T-helper 2 cell treated with Interferon-gamma antibody and Interleukin-4, amounts not matched to agents 100 ng/mL and 5 ng/mL, for 36 hours (primary cell): ENCODE measurements around the gene ARHGAP10. TPM values are rescaled to one million over a fixed set of nuclear protein-coding genes. Genes with fewer than 3 reads are reported as not detected.

Source experiments
- intact Hi-C: fragments of 100-400 bp; cut with micrococcal nuclease; formaldehyde crosslinking; loops from one replicate; pipeline ENCODE4 v1.15.1; 2023
- total RNA-seq: library from RNA; stranded (reverse); gene quantifications from 2 replicates; pipeline ENCODE4 v1.2.3, GENCODE V29; 2022

Gene ARHGAP10, protein sequence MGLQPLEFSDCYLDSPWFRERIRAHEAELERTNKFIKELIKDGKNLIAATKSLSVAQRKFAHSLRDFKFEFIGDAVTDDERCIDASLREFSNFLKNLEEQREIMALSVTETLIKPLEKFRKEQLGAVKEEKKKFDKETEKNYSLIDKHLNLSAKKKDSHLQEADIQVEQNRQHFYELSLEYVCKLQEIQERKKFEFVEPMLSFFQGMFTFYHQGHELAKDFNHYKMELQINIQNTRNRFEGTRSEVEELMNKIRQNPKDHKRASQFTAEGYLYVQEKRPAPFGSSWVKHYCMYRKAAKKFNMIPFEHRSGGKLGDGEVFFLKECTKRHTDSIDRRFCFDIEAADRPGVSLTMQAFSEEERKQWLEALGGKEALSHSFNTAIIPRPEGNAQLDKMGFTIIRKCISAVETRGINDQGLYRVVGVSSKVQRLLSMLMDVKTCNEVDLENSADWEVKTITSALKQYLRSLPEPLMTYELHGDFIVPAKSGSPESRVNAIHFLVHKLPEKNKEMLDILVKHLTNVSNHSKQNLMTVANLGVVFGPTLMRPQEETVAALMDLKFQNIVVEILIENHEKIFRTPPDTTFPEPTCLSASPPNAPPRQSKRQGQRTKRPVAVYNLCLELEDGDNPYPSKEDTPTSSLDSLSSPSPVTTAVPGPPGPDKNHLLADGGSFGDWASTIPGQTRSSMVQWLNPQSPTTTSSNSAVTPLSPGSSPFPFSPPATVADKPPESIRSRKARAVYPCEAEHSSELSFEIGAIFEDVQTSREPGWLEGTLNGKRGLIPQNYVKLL
- total RNA-seq = 21.2 and 21.7 TPM in 2 replicates

DNA sequence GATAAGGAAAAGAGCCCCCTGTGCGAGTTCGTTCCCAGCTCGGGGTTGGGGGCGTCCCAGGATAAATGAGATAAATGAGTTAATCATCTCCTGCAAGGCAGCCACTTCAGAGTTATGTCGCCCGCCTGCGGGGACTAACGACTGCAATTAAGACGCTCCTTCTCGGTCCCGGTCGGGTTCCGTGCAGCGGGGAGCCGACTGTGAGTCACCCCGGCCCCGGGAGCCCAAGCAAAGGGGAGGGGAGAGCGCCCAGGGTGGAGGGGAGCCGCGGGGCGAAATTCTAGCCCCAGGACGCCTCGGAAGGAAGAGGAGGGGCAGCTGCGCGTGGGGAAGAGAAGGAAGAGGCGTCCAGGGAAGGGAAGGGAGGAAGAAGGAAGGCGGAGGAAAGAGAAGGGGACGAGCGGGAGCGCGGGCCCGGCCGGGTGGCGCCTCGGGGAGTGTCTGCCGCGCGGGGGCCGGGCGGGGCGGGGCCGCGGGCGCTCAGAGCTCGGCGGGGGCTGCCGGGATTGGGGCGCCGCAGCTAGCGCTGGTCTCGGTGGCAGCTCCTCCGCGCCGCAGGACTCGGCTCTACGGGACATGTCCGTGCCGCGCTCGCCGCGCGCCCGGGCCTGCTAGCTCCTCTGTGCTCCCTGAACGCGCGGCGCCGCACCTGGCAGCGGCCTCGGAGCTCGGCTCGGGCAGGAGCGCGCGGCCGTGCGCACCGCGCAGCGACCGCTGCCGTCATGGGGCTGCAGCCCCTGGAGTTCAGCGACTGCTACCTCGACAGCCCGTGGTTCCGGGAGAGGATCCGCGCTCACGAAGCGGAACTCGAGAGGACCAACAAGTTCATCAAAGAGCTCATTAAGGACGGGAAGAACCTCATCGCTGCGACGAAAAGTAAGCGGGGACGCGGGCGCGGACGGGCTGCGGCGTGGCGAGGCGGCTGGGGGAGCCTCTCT, at the start of gene ARHGAP10:
Gene ARHGAP10, plus strand, starts transcription at position 509 of the 938 bp plus-strand sequence. Its CDS starts 214 bp downstream, at position 723.
- intact Hi-C loops = loop anchor here (1.0 to 5.0 kb wide), 6 partner anchors 48 to 710 kb away; partner anchors contain the start of genes NR3C2, PRMT9 and TMEM184C

DNA sequence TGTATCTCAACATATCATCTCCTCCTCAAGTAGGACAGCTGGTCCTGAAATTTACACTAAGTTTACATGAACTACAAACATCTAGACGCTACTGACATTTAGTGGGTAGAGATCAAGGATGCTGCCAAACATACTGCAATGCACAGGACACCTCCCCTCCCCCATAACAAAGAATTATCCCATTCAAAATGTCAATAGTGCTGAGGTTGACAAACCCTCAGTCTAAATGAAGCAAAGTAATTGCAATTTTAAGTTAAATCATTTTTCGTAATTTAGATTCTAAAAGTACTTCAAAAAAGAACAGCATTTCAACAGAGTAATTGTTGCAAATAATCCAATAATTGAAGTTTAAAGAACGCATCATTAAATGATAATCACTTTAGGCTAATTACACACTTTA, 49.1 kb upstream of the ARHGAP10 start:
- intact Hi-C loops = loop anchor here (1.0 to 5.0 kb wide), 3 partner anchors 45 to 760 kb away; partner anchors contain the start of gene NR3C2

DNA sequence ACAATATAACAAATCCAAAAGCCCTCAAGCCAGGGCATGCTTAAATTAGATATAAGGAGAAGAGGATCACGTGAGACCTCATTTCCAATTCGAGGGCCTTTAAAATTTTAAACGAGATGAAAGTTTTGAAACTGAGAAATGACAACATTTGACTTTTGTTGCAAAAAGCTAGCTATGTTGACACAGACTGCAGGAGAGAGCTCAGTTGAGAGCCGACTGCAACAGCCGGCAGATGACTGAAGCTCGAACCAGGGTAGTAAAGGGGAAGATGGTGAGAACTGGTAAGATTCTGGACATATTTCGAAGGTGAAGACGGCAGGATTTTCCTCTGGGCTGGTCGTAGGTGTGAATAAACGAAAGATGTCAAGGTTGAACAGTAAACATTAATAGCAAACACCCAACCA, 48.7 kb upstream of the ARHGAP10 start:
- intact Hi-C loops = loop anchor here (1.0 to 5.0 kb wide), 3 partner anchors 46 to 759 kb away; partner anchors contain the start of gene NR3C2

DNA sequence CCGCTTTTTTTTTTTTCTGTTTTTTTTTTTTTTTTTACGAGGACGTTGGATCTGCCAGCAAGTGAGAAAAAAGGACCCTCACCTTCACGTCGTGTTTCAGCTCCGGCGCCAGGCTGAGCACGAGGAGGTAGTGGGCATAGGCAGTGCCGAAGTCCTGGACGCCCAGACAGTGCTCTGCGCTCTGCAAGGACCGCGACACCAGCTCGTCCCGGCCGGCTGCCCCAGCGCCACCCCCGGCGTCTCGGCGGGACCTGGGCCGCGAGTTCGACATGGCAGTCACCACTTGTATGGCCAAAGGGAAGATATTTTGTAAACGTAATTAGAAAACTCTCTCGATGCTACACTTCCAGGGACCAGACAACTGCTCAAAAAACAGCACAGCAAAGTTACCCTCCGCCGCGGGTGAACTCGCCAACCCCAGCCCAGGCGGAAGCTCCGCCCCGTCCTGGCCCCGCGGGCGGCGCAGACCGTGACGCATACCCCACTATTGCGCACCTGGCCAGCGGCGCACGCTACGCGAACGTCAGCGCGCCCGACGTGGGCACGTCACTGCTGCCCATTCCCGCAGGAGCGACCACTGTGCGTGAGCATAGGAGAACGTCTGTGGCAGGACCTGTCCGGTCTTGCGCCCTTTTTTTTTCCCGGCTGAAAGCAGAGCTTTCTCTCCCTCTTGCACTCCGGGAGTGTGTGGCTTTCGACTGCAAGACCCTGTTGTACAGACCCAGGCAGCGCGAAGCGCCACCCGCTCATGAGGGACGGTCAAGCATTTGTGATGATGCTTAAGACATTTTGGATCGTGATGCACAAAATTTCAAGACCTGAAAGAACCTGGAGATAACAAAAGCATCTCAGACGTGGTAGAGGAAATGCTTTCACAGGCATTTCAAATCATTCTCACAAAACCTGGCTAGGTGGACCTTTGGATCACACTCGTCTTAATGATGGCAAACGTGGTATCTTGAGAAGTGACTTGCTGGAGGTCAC, 47.9 kb upstream of the ARHGAP10 start, which contains the start of gene PRMT9:
Gene PRMT9, minus strand, starts transcription at position 447 of the 984 bp plus-strand sequence. Its CDS starts 176 bp downstream, at position 271.
- intact Hi-C loops = loop anchor here (1.0 to 5.0 kb wide), 6 partner anchors 47 to 758 kb away; partner anchors contain the start of genes NR3C2 and TMEM184C

DNA sequence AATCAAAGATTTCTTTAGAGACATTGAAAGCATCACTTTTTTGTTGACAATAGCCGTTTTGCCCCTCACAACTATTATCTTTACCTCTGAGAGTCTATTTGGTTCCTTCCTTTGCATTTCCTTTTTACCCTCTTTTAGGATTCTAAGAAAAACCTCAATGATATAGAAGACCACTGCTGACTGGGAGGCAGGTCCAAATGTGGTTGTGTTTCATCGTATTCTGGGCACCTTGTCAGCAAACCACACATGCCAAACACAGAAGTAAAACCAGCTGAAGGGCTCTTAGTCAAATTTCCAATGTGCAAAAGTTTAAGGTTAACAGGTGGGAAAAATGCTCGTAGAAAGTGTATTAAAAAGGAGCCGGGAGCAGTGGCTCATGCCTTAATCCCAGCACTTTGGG, 42.8 kb upstream of the ARHGAP10 start:
- intact Hi-C loops = no loop called here

DNA sequence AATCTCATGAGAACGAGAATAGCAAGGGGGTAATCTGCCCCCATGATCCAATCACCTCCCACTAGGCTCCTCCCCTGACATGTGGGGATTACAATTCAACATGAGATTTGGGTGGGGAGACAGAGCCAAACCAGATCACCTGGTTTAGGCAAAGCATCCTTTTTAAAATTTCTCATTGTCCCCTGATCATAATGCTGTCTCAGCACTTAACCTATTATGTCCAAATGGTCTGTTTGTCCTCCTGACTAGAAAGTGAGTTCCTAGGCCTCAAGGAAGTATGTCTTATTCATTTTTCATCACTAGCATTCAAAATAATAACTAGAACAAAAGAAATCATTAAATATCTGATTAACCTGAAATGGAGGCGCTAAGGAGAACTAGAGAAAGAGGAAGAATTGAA, 40.1 kb upstream of the ARHGAP10 start:
- intact Hi-C loops = loop anchor here (1.0 kb wide), 1 partner anchor 175 kb away; no protein-coding TSS in a partner anchor

DNA sequence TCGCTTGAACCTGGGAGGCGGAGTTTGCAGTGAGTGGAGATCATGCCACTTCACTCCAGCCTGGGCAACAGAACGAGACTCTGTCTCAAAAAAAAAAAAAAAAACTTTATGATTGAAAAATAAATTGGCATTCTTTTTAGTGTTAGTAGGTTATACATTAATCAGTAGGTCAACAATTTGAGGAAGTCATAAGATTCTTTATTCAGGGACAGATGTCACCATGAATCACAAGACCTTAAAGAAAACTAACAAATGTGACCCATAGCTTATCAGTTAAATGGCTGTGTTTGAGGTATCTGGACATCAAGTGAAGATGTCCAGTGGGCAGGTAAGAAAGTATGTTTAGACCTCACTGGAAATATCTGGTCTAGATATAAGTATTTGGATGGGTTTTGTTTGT, 38.7 kb upstream of the ARHGAP10 start:
- intact Hi-C loops = no loop called here

DNA sequence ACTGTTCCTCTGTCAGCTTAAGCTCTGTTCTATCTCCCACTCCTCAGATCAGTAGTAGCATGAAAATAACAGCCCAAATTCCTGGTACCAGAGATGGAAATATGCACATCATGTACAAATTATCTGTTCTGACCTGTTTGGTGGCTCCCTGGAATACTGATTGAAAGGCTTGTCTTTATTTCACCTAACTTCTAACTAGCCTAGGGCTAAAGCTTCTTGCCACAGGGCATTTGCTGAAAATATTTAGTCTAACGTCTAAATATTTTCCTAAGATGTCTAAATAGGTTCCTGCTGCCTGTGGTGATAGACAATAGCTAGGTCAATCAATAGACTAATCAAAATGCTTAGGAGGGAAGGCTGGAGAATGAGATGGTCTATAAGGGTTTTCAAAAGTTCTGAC, 35.0 kb upstream of the ARHGAP10 start:
- intact Hi-C loops = no loop called here

DNA sequence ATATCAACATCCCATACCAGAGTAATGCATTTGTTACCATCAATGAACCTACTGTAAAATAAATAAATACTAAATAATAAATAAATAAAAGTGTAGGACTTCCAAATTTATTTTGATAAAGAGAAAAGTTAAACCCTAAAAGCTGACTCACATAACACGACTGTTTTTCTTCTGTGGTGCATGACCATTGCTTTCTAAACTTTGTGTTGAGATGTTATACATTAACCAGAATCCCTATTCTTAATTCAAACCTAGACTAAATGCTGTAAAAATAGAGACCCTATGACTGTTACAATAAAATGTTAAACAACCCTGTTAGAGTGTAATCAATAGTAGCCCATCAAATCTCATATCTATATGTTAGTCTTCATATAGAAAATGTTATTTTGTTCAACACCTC, 27.0 kb upstream of the ARHGAP10 start:
- intact Hi-C loops = no loop called here

DNA sequence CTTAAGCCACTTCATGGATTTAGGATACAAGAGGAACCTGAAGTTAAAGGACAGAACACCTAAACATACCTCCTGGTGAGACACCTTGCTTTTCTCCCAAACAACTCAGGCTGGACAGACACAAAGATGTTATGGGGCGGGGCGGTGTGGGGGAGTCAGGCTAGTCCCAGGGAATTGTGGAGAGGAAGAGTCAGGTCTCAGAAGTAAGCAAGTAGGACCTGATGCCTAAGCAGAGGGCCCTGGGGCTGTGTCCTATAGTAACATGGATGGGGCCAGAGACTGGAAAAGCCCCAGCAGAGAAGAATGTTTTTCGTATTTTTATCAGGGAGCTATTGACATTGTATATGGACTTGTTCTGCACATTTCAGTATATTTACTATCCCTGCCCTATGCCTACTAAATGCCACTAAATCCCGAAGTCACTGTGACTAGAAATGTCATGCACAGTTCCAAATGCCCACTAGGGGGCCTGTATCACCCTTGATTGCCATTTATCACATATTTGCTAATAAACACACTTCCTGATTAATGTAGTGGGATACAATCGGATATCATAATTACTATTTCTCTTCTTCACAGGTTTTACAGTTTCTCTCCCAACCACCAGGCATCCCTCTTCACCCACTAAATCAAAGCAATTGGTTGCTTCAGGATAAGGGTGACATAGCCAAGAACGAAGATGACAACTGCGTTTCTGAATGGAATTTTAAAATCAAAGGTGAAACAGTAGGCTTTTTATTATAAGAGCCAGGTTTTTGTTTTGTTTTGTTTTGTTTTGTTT, 23.8 kb upstream of the ARHGAP10 start:
- intact Hi-C loops = loop anchor here (1.0 to 2.0 kb wide), 2 partner anchors 158 to 189 kb away; no protein-coding TSS in a partner anchor

DNA sequence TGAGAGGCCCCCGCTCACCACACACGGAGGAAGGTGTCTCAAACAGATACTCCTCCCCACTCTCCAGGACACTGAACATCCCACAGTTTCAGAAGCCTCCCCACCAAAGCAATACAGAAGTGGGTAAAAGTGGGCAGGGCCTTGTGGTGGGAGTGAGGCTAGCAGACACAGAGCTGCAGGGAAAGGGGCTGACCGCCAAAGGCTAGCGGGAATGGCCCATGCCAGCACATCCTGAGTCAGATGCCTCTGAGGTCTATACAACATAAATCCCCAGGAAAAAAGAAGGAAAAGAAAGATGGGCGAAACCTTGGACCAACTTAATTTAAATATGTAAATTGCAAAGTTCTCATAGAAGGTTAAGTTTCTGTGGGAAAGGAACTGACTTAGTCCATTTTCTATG, 21.9 kb upstream of the ARHGAP10 start:
- intact Hi-C loops = loop anchor here (2.0 kb wide), 1 partner anchor 191 kb away; no protein-coding TSS in a partner anchor

DNA sequence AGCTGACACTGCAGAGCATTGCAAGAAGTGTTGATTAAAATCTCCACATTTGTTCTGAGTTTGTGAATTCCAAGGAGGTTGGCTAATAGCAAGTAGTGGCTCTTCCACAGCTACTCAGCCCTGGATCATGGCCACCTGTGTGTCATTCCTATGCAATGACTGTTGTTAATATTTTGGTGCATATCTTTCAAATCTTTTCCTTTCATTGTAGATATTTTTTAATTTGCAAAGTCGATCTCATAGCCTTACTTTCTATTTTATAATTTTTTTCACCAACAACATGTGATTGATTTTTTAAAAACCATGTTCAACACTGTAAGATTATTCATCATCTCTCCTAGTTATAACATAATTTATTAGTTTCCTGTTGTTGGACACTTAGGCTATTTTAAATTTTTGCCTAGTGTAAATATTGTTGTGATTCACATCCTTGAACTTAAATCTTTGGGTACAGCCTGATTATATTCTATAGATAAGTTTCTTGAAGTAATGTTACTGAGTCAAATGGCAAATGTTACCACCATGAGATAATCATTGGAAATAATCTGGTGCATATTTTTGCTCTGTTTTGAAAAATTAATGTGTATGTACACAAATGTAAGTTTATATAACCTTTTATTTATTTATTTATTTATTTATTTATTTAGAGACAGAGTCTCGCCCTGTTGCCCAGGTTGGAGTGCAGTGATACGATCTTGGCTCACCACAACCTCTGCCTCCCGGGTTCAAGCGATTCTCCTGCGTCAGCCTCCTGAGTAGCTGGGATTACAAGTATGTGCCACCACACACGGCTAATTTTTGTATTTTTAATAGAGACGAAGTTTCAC, 17.1 kb upstream of the ARHGAP10 start:
- intact Hi-C loops = no loop called here

DNA sequence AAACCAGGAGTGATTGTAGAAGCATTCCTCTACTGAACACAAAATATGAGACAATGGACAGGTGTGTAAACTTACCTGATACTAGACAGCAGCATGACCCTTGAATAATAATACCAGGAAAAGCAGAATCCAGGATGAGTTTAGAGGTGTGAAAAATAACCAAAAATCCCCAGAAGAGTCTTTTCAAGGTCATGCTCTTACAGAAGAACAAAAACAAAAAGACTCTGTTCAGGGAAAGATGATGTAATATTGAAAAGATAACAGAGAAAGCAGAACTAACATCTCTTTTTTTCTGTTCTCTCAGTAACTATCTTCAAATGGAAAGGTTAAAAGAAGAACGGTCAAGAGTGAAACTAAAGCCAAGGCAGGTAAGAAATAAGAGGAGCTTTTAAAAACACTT, 14.0 kb upstream of the ARHGAP10 start:
- intact Hi-C loops = no loop called here

DNA sequence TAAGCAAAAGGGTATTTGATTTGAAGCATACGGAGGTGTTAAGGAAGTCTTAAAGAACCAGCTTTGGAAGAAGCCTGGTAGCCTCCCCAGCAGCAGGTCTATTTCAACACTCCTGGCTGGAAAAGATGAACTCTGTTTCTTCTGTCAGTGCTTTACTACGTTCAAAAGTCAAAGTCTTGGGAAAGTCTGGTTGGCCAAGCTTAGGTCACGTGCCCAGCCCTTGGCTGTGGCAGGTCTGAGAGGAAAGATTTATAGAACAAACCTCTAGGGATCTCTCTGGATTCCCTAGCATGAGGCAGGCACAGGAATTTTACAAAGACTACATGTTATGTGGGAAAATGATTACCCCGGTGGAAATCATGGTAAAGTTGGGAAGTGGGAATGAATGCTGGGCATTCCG, 8.6 kb upstream of the ARHGAP10 start:
- intact Hi-C loops = no loop called here

DNA sequence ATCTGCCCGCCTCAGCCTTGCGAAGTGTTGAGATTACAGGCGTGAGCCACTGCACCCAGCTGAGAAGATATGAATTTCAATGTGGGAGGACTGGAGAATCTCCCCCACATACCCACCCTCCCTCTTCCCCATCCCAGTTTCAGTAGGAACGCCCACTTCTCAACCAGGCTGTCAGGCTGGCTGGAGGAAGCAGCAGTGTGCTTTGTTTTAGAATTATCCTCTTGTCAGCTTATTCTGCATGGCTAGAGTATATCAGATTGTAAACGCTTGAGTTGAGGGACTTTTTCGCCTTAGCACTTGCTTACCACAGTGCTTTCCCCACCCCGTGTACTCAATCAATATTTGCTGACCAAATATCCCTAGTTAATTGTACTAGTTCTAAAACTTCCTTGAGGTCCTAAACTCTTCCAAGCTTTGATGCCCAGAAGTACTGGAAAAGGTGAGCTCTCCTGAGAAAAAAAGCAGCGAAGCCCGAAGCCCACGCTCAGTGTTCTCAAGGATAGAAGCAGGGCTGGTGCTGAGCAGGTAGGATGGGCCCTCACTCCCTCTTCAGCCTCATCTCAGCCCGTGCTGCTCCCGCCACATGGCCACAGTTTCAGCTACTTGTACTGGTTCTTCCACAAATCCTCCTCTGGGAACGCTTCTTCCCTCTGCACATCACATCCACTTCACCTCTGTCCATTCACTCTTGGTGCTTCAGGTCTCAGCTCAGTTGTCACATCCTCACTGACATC, 7.3 kb upstream of the ARHGAP10 start:
- intact Hi-C loops = no loop called here

DNA sequence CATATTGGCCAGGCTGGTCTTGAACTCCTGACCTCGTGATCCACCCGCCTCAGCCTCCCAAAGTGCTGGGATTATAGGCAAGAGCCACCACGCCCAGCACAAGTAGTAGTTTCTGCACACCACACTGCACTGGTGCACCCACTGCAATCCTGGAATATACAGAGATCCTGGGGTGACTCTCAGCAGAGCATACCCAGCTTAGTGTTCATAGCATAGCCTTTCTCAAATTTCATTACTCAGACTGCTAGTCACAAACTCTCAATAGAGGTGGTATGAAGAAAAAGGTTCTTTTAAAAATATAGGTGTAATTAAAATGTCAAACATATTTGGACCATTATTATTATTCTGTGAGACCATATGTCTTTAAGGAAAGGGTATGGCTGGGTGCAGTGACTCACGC, 6.2 kb upstream of the ARHGAP10 start:
- intact Hi-C loops = no loop called here

DNA sequence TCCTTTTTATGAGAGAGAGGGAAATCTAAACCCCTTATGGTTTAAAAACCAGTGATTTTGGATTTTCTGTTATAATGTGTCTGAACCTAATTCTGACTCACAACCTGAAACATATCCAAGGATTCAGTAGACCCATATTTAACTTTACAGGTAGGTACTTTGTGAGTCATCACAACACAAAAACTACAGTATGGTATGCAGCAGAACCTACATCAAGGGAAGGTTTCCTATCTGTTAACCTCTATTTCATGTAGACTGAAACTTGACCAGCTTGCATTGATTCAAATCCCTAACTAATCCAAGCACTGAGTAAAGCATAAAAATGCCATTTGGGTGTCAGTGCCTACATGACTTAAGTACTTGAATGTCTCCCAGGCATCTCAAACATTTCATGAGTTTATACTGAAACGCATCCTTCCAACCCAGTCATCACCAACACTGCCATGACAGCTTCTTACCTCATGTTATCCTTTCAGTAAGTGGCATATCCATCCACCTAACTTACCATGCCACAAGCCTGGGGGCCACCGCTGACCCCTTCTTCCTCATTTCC, 4.3 kb upstream of the ARHGAP10 start:
- intact Hi-C loops = no loop called here
